Neural progenitor cell (in vitro differentiated cells): ENCODE results near the gene NCOA1. TPM values are rescaled to one million over a fixed set of nuclear protein-coding genes. Genes with fewer than 3 reads are reported as not detected.
A peak's percentile ranks its signal among the peaks of the same experiment; 100 is the strongest.

ENCODE experiments used
- DNase-seq: peaks from one replicate; pipeline ENCODE4 v3.0.0-alpha.2; 2016; ENCODE audit warnings: low spot score
- H2AFZ ChIP-seq: fragments of 200-600 bp; sonication (generic); replicated peaks from 2 replicates; pipeline ENCODE4 v1.6.1; 2016; ENCODE audit warnings: antibody characterized with exemption
- H3F3A ChIP-seq: fragments of 200-600 bp; sonication (generic); 2 replicates; pipeline ENCODE4 v1.6.1; 2016; ENCODE audit warnings: antibody characterized with exemption, low read depth
- H3K27ac ChIP-seq: fragments of 200-600 bp; sonication (generic); 2 replicates; pipeline ENCODE4 v1.5.1; 2016; ENCODE audit warnings: mild to moderate bottlenecking
- H3K27me3 ChIP-seq: fragments of 200-600 bp; sonication (generic); 2 replicates; pipeline ENCODE4 v1.6.1; 2016; ENCODE audit warnings: mild to moderate bottlenecking, moderate library complexity
- H3K36me3 ChIP-seq: fragments of 200-600 bp; sonication (generic); 2 replicates; pipeline ENCODE4 v1.5.1; 2016
- H3K4me1 ChIP-seq: fragments of 200-600 bp; sonication (generic); 2 replicates; pipeline ENCODE4 v1.6.1; 2016; ENCODE audit warnings: mixed run types
- H3K4me2 ChIP-seq: fragments of 200-600 bp; sonication (generic); 2 replicates; pipeline ENCODE4 v1.6.1; 2016
- H3K4me3 ChIP-seq: fragments of 200-600 bp; sonication (generic); 2 replicates; pipeline ENCODE4 v1.5.1; 2016
- H3K79me2 ChIP-seq: fragments of 200-600 bp; sonication (generic); 2 replicates; pipeline ENCODE4 v1.6.1; 2016; ENCODE audit warnings: low read depth
- H3K9ac ChIP-seq: fragments of 200-600 bp; sonication (generic); 2 replicates; pipeline ENCODE4 v1.6.1; 2016
- H3K9me3 ChIP-seq: fragments of 200-600 bp; sonication (generic); 2 replicates; pipeline ENCODE4 v1.5.1; 2016; ENCODE audit warnings: low read depth
- H4K20me1 ChIP-seq: fragments of 200-600 bp; sonication (generic); 2 replicates; pipeline ENCODE4 v1.6.1; 2016; ENCODE audit warnings: low read depth
- H3K27ac Mint-ChIP-seq: 3 replicates; pipeline ENCODE4 v1.8.0; 2021; ENCODE audit warnings: mixed read lengths
- H3K27me3 Mint-ChIP-seq: 2 replicates; pipeline ENCODE4 v1.8.0; 2022; ENCODE audit warnings: low read depth, mild to moderate bottlenecking, inconsistent platforms, moderate library complexity, mixed read lengths; ENCODE audit not compliant: insufficient read depth
- H3K36me3 Mint-ChIP-seq: 3 replicates; pipeline ENCODE4 v1.8.0; 2021; ENCODE audit warnings: mixed read lengths
- H3K4me1 Mint-ChIP-seq: 3 replicates; pipeline ENCODE4 v1.8.0; 2021; ENCODE audit warnings: mixed read lengths
- H3K4me3 Mint-ChIP-seq: 3 replicates; pipeline ENCODE4 v1.8.0; 2021; ENCODE audit warnings: mild to moderate bottlenecking, moderate library complexity, mixed read lengths
- H3K9me3 Mint-ChIP-seq: 3 replicates; pipeline ENCODE4 v1.8.0; 2020; ENCODE audit warnings: mixed read lengths
- CTCF ChIP-seq: fragments of 200-600 bp; sonication (generic); IDR thresholded peaks from 2 replicates; pipeline ENCODE4 v1.5.1; 2017; ENCODE audit warnings: antibody characterized with exemption, mild to moderate bottlenecking
- EZH2 ChIP-seq: fragments of 200-600 bp; sonication (generic); IDR thresholded peaks from 2 replicates; pipeline ENCODE4 v1.6.1; 2017; ENCODE audit warnings: antibody characterized with exemption, mild to moderate bottlenecking, moderate library complexity
- EZH2phosphoT487 ChIP-seq: fragments of 200-600 bp; sonication (generic); IDR thresholded peaks from 2 replicates; pipeline ENCODE4 v1.6.1; 2017; ENCODE audit warnings: antibody characterized with exemption
- total RNA-seq: library from RNA; depleted of rRNA; stranded (reverse); fragments of >200 nt; gene quantifications from 2 replicates; pipeline ENCODE4 v1.2.3, GENCODE V29; 2015; ENCODE audit warnings: low replicate concordance

The NCOA1 gene
- total RNA-seq, 1 donor from 2014 or later, result 29.3 TPM

- no peaks in the 10 kb centered on the region for H4K20me1 ChIP-seq
- no peaks in the 10 kb centered on the region for H3K36me3 ChIP-seq
- H3K4me2 ChIP-seq, result no peak overlapping the region
- no peak overlapping the region for H3K9ac ChIP-seq
- Mint-ChIP-seq H3K36me3 (peaks cover 11% of the 10 kb centered on the region), H3K27me3 (no peaks in the 10 kb centered on the region), H3K27ac (no peak overlapping the region), H3K9me3 (peaks cover 39% of the 10 kb centered on the region), H3K4me1 (no peaks in the 10 kb centered on the region), H3K4me3 (no peak overlapping the region)
- no peaks in the 10 kb centered on the region for H3F3A ChIP-seq
- no peaks in the 10 kb centered on the region for H3K4me1 ChIP-seq
- H3K27me3 ChIP-seq, result no peaks in the 10 kb centered on the region
- H3K79me2 ChIP-seq, result no peaks in the 10 kb centered on the region
- H3K9me3 ChIP-seq, result peaks cover 3% of the 10 kb centered on the region
- no peak overlapping the region for H3K4me3 ChIP-seq
- TF ChIP-seq EZH2, result no peak
- TF ChIP-seq EZH2phosphoT487, result no peak
- no peak for TF ChIP-seq CTCF
- H2AFZ ChIP-seq, result no peak overlapping the region
- DNase-seq, result no peak
- no peak overlapping the region for H3K27ac ChIP-seq
Measured at GRCh38 chr2:24542269-24542872, 51.3 kb downstream of the NCOA1 start.

GRCh38 chr2:24543252-24543651, 52.2 kb downstream of the NCOA1 start:
- no peaks in the 10 kb centered on the region for H3K27me3 Mint-ChIP-seq
- no peak overlapping the region for H3K9ac ChIP-seq
- no peaks in the 10 kb centered on the region for H3K36me3 ChIP-seq
- H3K4me1 ChIP-seq, result no peaks in the 10 kb centered on the region
- H3K4me3 Mint-ChIP-seq, result no peak overlapping the region
- no peaks in the 10 kb centered on the region for H4K20me1 ChIP-seq
- TF ChIP-seq EZH2phosphoT487 (no peak), CTCF (peak; percentile 21), EZH2 (no peak)
- H3K4me2 ChIP-seq, result no peak overlapping the region
- H3K4me1 Mint-ChIP-seq, result no peaks in the 10 kb centered on the region
- peaks cover 3% of the 10 kb centered on the region for H3K9me3 ChIP-seq
- no peak overlapping the region for H2AFZ ChIP-seq
- peaks cover 45% of the 10 kb centered on the region for H3K9me3 Mint-ChIP-seq
- H3K27me3 ChIP-seq, result no peaks in the 10 kb centered on the region
- H3K27ac ChIP-seq, result no peak overlapping the region
- H3K4me3 ChIP-seq, result no peak overlapping the region
- H3K36me3 Mint-ChIP-seq, result peaks cover 12% of the 10 kb centered on the region
- no peak overlapping the region for H3K27ac Mint-ChIP-seq
- no peaks in the 10 kb centered on the region for H3F3A ChIP-seq
- DNase-seq, result no peak
- no peaks in the 10 kb centered on the region for H3K79me2 ChIP-seq

- Histone ChIP-seq H2AFZ (no peak overlapping the region), H3K4me2 (no peak overlapping the region), H4K20me1 (no peaks in the 10 kb centered on the region), H3K27me3 (no peaks in the 10 kb centered on the region), H3F3A (no peaks in the 10 kb centered on the region), H3K27ac (no peak overlapping the region), H3K9me3 (peaks cover 3% of the 10 kb centered on the region), H3K36me3 (no peaks in the 10 kb centered on the region), H3K79me2 (no peaks in the 10 kb centered on the region), H3K4me1 (no peaks in the 10 kb centered on the region), H3K9ac (no peak overlapping the region), H3K4me3 (no peak overlapping the region)
- H3K4me1 Mint-ChIP-seq, result no peaks in the 10 kb centered on the region
- DNase-seq, result no peak
- no peak overlapping the region for H3K4me3 Mint-ChIP-seq
- H3K36me3 Mint-ChIP-seq, result peaks cover 12% of the 10 kb centered on the region
- no peak overlapping the region for H3K27ac Mint-ChIP-seq
- peaks cover 4% of the 10 kb centered on the region for H3K27me3 Mint-ChIP-seq
- peaks cover 51% of the 10 kb centered on the region for H3K9me3 Mint-ChIP-seq
- TF ChIP-seq CTCF (no peak), EZH2phosphoT487 (no peak), EZH2 (no peak)
Measured at GRCh38 chr2:24544456-24545115, 53.5 kb downstream of the NCOA1 start.
